ENCODE measurements around the gene SHC2. TPM values are rescaled to one million over a fixed set of nuclear protein-coding genes. Genes with fewer than 3 reads are reported as not detected.

The SHC2 gene
- total and polyA plus RNA-seq, 2 donors (not counting 3 experiments of a cell fraction or from before 2014, with no cell fraction given): 7.5 to 11.8 TPM

DNA sequence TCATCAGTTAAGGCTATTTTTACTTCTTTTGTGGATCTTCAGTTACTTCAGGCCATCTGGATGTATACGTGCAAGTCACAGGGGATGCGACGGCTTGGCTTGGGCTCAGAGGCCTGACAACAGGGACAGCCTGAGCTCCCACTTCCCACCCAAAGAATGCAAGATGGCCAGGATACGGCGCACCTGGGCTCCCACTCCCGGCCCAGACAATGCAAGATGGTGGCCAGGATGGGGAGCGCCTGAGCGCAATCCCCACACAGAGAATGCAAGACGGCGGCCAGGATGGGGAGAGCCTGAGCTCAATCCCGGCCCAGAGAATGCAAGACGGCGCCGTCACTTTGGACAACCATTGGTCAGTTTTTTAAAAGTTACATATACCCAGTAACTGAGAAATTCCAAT lies 91.0 kb downstream of the SHC2 start:
- Histone ChIP-seq H4K20me1 (replicated peaks; ENCODE audit: control insufficient read depth, extremely low read depth, insufficient read depth, low read length) (no peaks in the 10 kb centered on the region), H3K9ac (replicated peaks; ENCODE audit: extremely low read depth, insufficient read depth, low read length) (no peak overlapping the region), H3K4me3 (replicated peaks in 1 of 3; ENCODE audit: insufficient read depth in 1 of 3, low read depth in 1 of 3, low read length in 3 of 3) (no peak overlapping the region), H3K79me2 (ENCODE audit: control insufficient read depth, insufficient read depth, low read length) (no peaks in the 10 kb centered on the region), H3K27ac (ENCODE audit: insufficient read depth, low read depth, low read length) (no peak overlapping the region), H3K9me3 (replicated peaks; ENCODE audit: control insufficient read depth, insufficient read depth, low read length) (no peaks in the 10 kb centered on the region), H3K27me3 (ENCODE audit: control insufficient read depth in 2 of 2, insufficient read depth in 2 of 2, low read length in 2 of 2) (peaks cover 0 to 4% of the 10 kb centered on the region in 2 experiments), H3K4me1 (ENCODE audit: control insufficient read depth, extremely low read depth, insufficient read depth, low read length) (no peaks in the 10 kb centered on the region), H3K4me2 (ENCODE audit: insufficient read depth, low read length) (no peak overlapping the region), H3K36me3 (ENCODE audit: control insufficient read depth in 2 of 2, extremely low read depth in 1 of 2, insufficient read depth in 2 of 2, low read length in 2 of 2) (no peaks in the 10 kb centered on the region), H2AFZ (ENCODE audit: low read depth, low read length) (no peak overlapping the region), H3K9me1 (replicated peaks; ENCODE audit: control insufficient read depth, extremely low read depth, insufficient read depth, low read length) (no peaks in the 10 kb centered on the region)
- FAIRE-seq (no peak), DNase-seq (ENCODE audit: low read depth, low spot score) (no peak)
- TF ChIP-seq JUN (IDR thresholded peaks at IDR 0.05; ENCODE audit: borderline replicate concordance, insufficient read depth, insufficient read length, low read depth) (no peak), EZH2 (IDR thresholded peaks at IDR 0.05; ENCODE audit: borderline replicate concordance, low read depth, low read length, severe bottlenecking) (no peak), GATA2 (IDR thresholded peaks at IDR 0.05; ENCODE audit: insufficient read depth, insufficient read length, low read depth, low read length) (no peak), FOS (IDR thresholded peaks at IDR 0.05; ENCODE audit: borderline replicate concordance, insufficient read depth, low read length) (no peak), POLR2AphosphoS5 (IDR thresholded peaks at IDR 0.05; ENCODE audit: insufficient read depth, low read depth, low read length) (no peak), POLR2A (IDR thresholded peaks at IDR 0.05; ENCODE audit: low read depth, low read length) (no peak), CTCF (IDR thresholded peaks at IDR 0.05; ENCODE audit: extremely low read depth in 1 of 2, insufficient read depth in 1 of 2, low read depth in 1 of 2, low read length in 2 of 2) (no peak), MYC (IDR thresholded peaks at IDR 0.05; ENCODE audit: low read depth, low read length) (no peak)
- TF ChIP-seq, protein P1, sequence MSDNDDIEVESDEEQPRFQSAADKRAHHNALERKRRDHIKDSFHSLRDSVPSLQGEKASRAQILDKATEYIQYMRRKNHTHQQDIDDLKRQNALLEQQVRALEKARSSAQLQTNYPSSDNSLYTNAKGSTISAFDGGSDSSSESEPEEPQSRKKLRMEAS (IDR thresholded peaks at IDR 0.05; ENCODE audit: insufficient read depth, insufficient read length): no peak
- no TSS peak for BruUV-seq (replicated peaks)
- ChIA-PET POLR2A (no interaction called here), CTCF (no interaction called here)
- intact Hi-C loops (cut with micrococcal nuclease) (no loop called here), dilution Hi-C loops (cut with MboI; ENCODE audit: extremely low pct_ligation_motif_present, low sequenced_read_pairs) (no loop called here)

All from endothelial cell of umbilical vein (primary cell).